Measurements from ENCODE around the gene KIAA0586.

The KIAA0586 gene

GRCh38 chr14:58598028-58598803 is 170.7 kb downstream of the KIAA0586 start:
- DNase-seq (ENCODE audit: low read depth) = no peak
- no peak for TF ChIP-seq CTCF (IDR thresholded peaks at IDR 0.05; ENCODE audit: control insufficient read depth, insufficient read depth, low read depth, low read length, missing control alignments)
- H3K4me3 ChIP-seq (ENCODE audit: control insufficient read depth, low read depth, low read length) = no peak overlapping the region

GRCh38 chr14:58598804-58599525 is 171.4 kb downstream of the KIAA0586 start:
- DNase-seq (ENCODE audit: low read depth) = no peak
- no peak overlapping the region for H3K4me3 ChIP-seq (ENCODE audit: control insufficient read depth, low read depth, low read length)
- no peak for TF ChIP-seq CTCF (IDR thresholded peaks at IDR 0.05; ENCODE audit: control insufficient read depth, insufficient read depth, low read depth, low read length, missing control alignments)

- H3K4me3 ChIP-seq (ENCODE audit: control insufficient read depth, low read depth, low read length) = no peak overlapping the region
- TF ChIP-seq CTCF (IDR thresholded peaks at IDR 0.05; ENCODE audit: control insufficient read depth, insufficient read depth, low read depth, low read length, missing control alignments) = no peak
- no peak for DNase-seq (ENCODE audit: low read depth)
Observed at GRCh38 chr14:58599707-58600106, 172.2 kb downstream of the KIAA0586 start.
